ENCODE results near the gene FAM168A. TPM values are rescaled to one million over a fixed set of nuclear protein-coding genes. Genes with fewer than 3 reads are reported as not detected.

FAM168A gene
- total RNA-seq, 1 experiment from 2014 or later: 25.9 TPM

- H3K36me3 Mint-ChIP-seq: peaks cover 9% of the 10 kb centered on the region
- peaks cover 6% of the 10 kb centered on the region for H3K4me1 Mint-ChIP-seq
- peak; percentile 66 for DNase-seq (ENCODE audit: low spot score)
- H3K27ac Mint-ChIP-seq: no peak overlapping the region
- no peak overlapping the region for H3K4me3 Mint-ChIP-seq
- ChIA-PET POLR2A (no interaction called here), CTCF (interaction anchor here (1.1 to 6.8 kb wide), 7 partner anchors 11 to 257 kb away, joined by 3 to 54 read pairs (median 10); no protein-coding TSS in a partner anchor)
- ATAC-seq: peak; percentile 91
- H3K9me3 Mint-ChIP-seq: no peaks in the 10 kb centered on the region
- TF ChIP-seq IRF1 (CRISPR knock-in tag; IDR thresholded peaks at IDR 0.05): no peak
- no peak for TF ChIP-seq IRF2 (CRISPR knock-in tag; IDR thresholded peaks at IDR 0.05; ENCODE audit: borderline replicate concordance, low read depth)
- no peak for TF ChIP-seq ZBTB43 (CRISPR knock-in tag; IDR thresholded peaks at IDR 0.05)
- no peak for TF ChIP-seq ETV6 (CRISPR knock-in tag; IDR thresholded peaks at IDR 0.05)
- TF ChIP-seq MAX (CRISPR knock-in tag; IDR thresholded peaks at IDR 0.05): no peak
- no peaks in the 10 kb centered on the region for H3K27me3 Mint-ChIP-seq (ENCODE audit: low read depth)
Observed at GRCh38 chr11:73404048-73404447, 193.9 kb downstream of the FAM168A start.

GRCh38 chr11:73403541-73403940 is 194.4 kb downstream of the FAM168A start:
- POLR2A ChIA-PET: no interaction called here
- H3K27ac Mint-ChIP-seq: no peak overlapping the region
- peaks cover 6% of the 10 kb centered on the region for H3K4me1 Mint-ChIP-seq
- DNase-seq (ENCODE audit: low spot score) (no peak), ATAC-seq (no peak)
- peaks cover 5% of the 10 kb centered on the region; the same call in 1 of the 2 replicates for H3K36me3 Mint-ChIP-seq
- no peaks in the 10 kb centered on the region for H3K27me3 Mint-ChIP-seq (ENCODE audit: low read depth)
- H3K4me3 Mint-ChIP-seq: no peak overlapping the region
- TF ChIP-seq ZNF219 (CRISPR knock-in tag; IDR thresholded peaks at IDR 0.05; ENCODE audit: borderline replicate concordance) (no peak), HMGA2 (CRISPR knock-in tag; IDR thresholded peaks at IDR 0.05) (no peak), CTCF (IDR thresholded peaks at IDR 0.05) (0 out of 2 replicates have a peak, but pooled peaks have one; percentile 1)
- H3K9me3 Mint-ChIP-seq: no peaks in the 10 kb centered on the region
- CTCF ChIA-PET: interaction anchor here (1.1 to 6.8 kb wide), 8 partner anchors 10 to 258 kb away, joined by 3 to 54 read pairs (median 11); no protein-coding TSS in a partner anchor

- no peak for ATAC-seq
- ChIA-PET POLR2A (no interaction called here), CTCF (interaction anchor here (1.0 to 6.8 kb wide), 10 partner anchors 10 to 258 kb away, joined by 3 to 54 read pairs (median 11); no protein-coding TSS in a partner anchor)
- H3K9me3 Mint-ChIP-seq: no peaks in the 10 kb centered on the region
- H3K27me3 Mint-ChIP-seq (ENCODE audit: low read depth): no peaks in the 10 kb centered on the region
- H3K4me3 Mint-ChIP-seq: no peak overlapping the region
- H3K4me1 Mint-ChIP-seq: peaks cover 6% of the 10 kb centered on the region
- DNase-seq (ENCODE audit: low spot score): no peak
- TF ChIP-seq JAZF1 (CRISPR knock-in tag; IDR thresholded peaks at IDR 0.05): no peak
- TF ChIP-seq NFYB (CRISPR knock-in tag; conservative IDR thresholded peaks at IDR 0.05; ENCODE audit: low read depth): no peak
- H3K27ac Mint-ChIP-seq: no peak overlapping the region
- peaks cover 3% of the 10 kb centered on the region; the same call in 1 of the 2 replicates for H3K36me3 Mint-ChIP-seq
Observed at GRCh38 chr11:73402834-73403185, 195.1 kb downstream of the FAM168A start.

GRCh38 chr11:73401924-73402833 is 195.7 kb downstream of the FAM168A start:
- TF ChIP-seq ATF3 (CRISPR knock-in tag; conservative IDR thresholded peaks at IDR 0.05): no peak
- TF ChIP-seq TP53 (CRISPR knock-in tag; IDR thresholded peaks at IDR 0.05): no peak
- Mint-ChIP-seq H3K27me3 (ENCODE audit: low read depth) (no peaks in the 10 kb centered on the region), H3K4me1 (peaks cover 6% of the 10 kb centered on the region), H3K27ac (no peak overlapping the region), H3K4me3 (no peak overlapping the region), H3K9me3 (no peaks in the 10 kb centered on the region), H3K36me3 (peaks cover 3% of the 10 kb centered on the region; the same call in 1 of the 2 replicates)
- ChIA-PET CTCF (interaction anchor here (1.0 to 6.8 kb wide), 10 partner anchors 9 to 529 kb away, joined by 3 to 54 read pairs (median 11); no protein-coding TSS in a partner anchor), POLR2A (no interaction called here)
- no peak for ATAC-seq
- DNase-seq (ENCODE audit: low spot score): no peak
